Measurements from ENCODE around the gene MKRN2.

MKRN2 gene, protein sequence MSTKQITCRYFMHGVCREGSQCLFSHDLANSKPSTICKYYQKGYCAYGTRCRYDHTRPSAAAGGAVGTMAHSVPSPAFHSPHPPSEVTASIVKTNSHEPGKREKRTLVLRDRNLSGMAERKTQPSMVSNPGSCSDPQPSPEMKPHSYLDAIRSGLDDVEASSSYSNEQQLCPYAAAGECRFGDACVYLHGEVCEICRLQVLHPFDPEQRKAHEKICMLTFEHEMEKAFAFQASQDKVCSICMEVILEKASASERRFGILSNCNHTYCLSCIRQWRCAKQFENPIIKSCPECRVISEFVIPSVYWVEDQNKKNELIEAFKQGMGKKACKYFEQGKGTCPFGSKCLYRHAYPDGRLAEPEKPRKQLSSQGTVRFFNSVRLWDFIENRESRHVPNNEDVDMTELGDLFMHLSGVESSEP

DNA sequence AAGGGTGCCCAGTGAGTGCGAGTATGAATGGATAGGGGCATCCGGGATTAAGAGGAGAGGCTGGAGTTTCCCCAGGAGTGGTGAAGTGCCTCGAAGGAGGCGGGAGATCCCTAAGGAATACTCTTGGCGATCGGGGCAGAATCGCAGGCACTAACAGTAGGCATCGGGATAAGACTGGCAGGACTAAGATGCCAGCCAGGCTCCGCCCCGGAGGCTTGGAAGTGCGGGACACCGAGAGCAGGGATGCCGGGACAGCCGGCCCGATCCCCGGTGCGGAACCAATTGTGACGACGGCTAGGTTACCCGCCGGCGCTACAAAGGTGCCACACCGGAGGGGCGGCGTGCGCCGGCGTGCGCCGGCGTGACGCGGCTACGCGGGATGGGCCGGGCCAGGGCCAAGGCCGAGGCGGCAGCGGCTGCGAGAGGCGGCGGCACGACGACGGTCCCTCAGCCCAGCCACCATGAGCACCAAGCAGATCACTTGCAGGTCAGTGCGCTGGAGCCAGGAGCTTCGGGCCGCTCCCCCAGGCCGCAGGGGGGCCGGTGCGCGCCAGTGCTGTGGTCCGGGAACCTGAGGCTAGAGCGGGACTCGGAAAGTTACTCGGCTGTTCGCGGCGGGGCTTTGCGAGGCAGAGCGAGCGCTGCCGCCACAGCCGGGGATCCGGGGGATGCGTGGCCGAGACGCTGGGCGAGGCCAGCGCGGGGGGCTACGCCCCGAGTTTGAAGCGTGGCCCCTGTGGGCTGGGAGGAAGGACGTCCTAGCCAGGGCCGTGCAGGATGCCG is at the start of gene MKRN2:
Gene MKRN2 (plus strand): TSS at position 398 of the 783 bp plus-strand sequence. CDS start 64 bp downstream, at position 462.
- no peaks in the 10 kb centered on the region for H3K36me3 ChIP-seq (ENCODE audit: control insufficient read depth, insufficient read depth, low read length)
- TF ChIP-seq, protein P1, sequence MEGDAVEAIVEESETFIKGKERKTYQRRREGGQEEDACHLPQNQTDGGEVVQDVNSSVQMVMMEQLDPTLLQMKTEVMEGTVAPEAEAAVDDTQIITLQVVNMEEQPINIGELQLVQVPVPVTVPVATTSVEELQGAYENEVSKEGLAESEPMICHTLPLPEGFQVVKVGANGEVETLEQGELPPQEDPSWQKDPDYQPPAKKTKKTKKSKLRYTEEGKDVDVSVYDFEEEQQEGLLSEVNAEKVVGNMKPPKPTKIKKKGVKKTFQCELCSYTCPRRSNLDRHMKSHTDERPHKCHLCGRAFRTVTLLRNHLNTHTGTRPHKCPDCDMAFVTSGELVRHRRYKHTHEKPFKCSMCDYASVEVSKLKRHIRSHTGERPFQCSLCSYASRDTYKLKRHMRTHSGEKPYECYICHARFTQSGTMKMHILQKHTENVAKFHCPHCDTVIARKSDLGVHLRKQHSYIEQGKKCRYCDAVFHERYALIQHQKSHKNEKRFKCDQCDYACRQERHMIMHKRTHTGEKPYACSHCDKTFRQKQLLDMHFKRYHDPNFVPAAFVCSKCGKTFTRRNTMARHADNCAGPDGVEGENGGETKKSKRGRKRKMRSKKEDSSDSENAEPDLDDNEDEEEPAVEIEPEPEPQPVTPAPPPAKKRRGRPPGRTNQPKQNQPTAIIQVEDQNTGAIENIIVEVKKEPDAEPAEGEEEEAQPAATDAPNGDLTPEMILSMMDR (IDR thresholded peaks at IDR 0.05), result no peak
- peaks cover 30% of the 10 kb centered on the region for H3K79me2 ChIP-seq

DNA sequence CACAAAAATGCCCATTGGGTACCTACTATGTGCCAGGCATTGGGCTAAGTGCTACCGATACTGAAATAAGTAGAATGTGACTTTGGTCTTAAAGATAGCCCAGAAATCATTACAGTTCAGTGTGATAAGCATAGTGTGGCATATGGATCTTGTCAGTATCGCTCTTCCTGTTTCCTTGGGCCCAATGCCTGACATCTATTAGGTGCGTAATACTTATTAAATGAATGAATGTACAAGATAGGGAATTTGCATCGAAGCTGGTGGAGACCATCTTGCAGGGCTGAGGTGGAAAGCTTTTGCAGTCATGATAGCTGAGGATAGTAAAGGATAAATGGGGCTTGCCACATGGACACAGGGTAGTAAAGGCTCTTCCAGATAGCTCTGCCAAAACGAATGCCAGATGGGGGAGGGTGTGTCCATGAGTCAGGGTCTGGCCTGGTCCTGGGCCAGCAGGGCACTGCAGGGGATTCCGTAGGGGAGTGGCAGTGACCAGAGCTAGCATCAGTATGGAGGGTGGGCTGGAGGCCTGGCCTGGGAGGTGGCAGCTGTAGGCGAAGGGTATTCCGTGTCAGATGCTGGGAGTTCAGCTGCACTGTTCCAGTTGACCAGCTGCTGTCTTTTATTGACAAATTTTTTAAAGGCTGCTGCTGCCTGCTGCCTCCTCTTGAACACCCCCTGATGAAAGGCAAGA is 49.2 kb upstream of the MKRN2 start:
- TF ChIP-seq, protein P1 (IDR thresholded peaks at IDR 0.05), result no peak
- Histone ChIP-seq H3K27ac (no peak overlapping the region), H3K9ac (no peak overlapping the region)

More for the DNA sequence above, at the start of gene MKRN2:
- Histone ChIP-seq H3K27me3 (ENCODE audit: control insufficient read depth, insufficient read depth, low read length) (no peaks in the 10 kb centered on the region), H2AFZ (peak within 1 kb of the TSS; percentile 99), H3K4me2 (ENCODE audit: low read length) (peak within 1 kb of the TSS; percentile 84), H3K4me1 (peaks cover 7% of the 10 kb centered on the region), H3K27ac (peak within 1 kb of the TSS; percentile 96), H3K9me3 (ENCODE audit: control insufficient read depth, low read length) (no peaks in the 10 kb centered on the region), H3K4me3 (ENCODE audit: low read depth, low read length) (peak within 1 kb of the TSS; percentile 94), H3K9ac (peak within 1 kb of the TSS; percentile 93)

DNA sequence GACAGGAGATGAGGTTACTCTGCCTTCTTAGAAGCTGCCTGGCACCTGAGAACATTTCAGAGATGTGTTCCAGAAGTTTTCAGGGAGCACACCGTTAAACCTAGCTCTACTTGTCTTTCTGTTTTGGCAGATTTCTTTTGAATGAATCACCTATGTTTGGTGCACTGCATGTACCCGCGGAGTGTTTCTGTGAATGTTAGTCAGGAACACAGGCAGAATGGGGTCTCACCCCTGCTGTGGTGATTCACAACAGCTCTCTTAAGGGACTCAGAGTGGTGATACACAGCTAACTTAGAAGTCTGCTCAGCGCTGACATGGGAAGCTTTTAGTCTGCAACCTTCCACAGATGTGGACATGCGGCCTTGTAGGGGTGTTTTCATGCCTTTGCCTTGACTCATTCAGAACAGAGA is 48.6 kb upstream of the MKRN2 start:
- Histone ChIP-seq H3K4me2 (ENCODE audit: low read length) (no peak overlapping the region), H3K27me3 (ENCODE audit: control insufficient read depth, insufficient read depth, low read length) (no peaks in the 10 kb centered on the region), H3K4me1 (no peaks in the 10 kb centered on the region), H3K4me3 (ENCODE audit: low read depth, low read length) (no peak overlapping the region), H2AFZ (no peak overlapping the region), H3K27ac (no peak overlapping the region), H3K9me3 (ENCODE audit: control insufficient read depth, low read length) (no peaks in the 10 kb centered on the region), H3K36me3 (ENCODE audit: control insufficient read depth, insufficient read depth, low read length) (no peaks in the 10 kb centered on the region), H3K79me2 (peaks cover 2% of the 10 kb centered on the region), H3K9ac (no peak overlapping the region)
- TF ChIP-seq, protein P1 (IDR thresholded peaks at IDR 0.05), result no peak

More for the DNA sequence above, 49.2 kb upstream of the MKRN2 start:
- Histone ChIP-seq H3K4me2 (ENCODE audit: low read length) (no peak overlapping the region), H3K4me1 (no peaks in the 10 kb centered on the region), H3K4me3 (ENCODE audit: low read depth, low read length) (no peak overlapping the region), H2AFZ (no peak overlapping the region), H3K9me3 (ENCODE audit: control insufficient read depth, low read length) (no peaks in the 10 kb centered on the region), H3K79me2 (peaks cover 2% of the 10 kb centered on the region), H3K36me3 (ENCODE audit: control insufficient read depth, insufficient read depth, low read length) (no peaks in the 10 kb centered on the region), H3K27me3 (ENCODE audit: control insufficient read depth, insufficient read depth, low read length) (no peaks in the 10 kb centered on the region)

DNA sequence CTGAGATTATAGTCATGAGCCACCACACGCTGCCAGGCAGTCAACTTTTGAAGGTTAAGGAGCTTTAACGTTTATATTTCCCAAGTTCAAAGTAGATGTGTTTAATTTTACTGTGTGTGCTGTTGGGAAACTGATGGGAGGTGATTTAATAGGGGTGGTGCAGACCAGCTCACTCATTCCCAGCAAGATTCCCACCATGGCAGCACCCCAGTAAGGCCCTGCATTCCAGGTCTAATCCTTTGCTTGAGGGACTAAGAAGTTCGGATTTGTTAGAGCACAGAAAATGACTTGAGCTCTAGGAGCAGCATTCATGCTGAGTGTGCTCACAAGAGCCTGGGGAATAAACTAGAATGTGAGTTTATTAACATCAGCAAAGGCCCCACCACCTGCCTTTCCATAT is 47.4 kb upstream of the MKRN2 start:
- TF ChIP-seq, protein P1 (IDR thresholded peaks at IDR 0.05), result no peak
- H2AFZ ChIP-seq, result no peak overlapping the region
- H3K4me3 ChIP-seq (ENCODE audit: low read depth, low read length), result no peak overlapping the region
- H3K9me3 ChIP-seq (ENCODE audit: control insufficient read depth, low read length), result no peaks in the 10 kb centered on the region
- H3K79me2 ChIP-seq, result peaks cover 2% of the 10 kb centered on the region
- H3K27me3 ChIP-seq (ENCODE audit: control insufficient read depth, insufficient read depth, low read length), result no peaks in the 10 kb centered on the region
- H3K4me1 ChIP-seq, result no peaks in the 10 kb centered on the region
- H3K27ac ChIP-seq, result no peak overlapping the region
- no peaks in the 10 kb centered on the region for H3K36me3 ChIP-seq (ENCODE audit: control insufficient read depth, insufficient read depth, low read length)
- H3K9ac ChIP-seq, result no peak overlapping the region
- H3K4me2 ChIP-seq (ENCODE audit: low read length), result no peak overlapping the region
